T-helper 1 cell treated with Interleukin-12 subunit alpha and Interleukin-12 subunit beta and Interleukin-4 antibody, amounts not matched to agents 30 μg/mL and 1 μg/mL, for 36 hours (primary cell): ENCODE measurements around the gene ADAMTS6.

Experiments
- H3K27ac Mint-ChIP-seq: one replicate; pipeline ENCODE4 v1.8.0; 2021; ENCODE audit warnings: mild to moderate bottlenecking, mixed read lengths
- H3K27me3 Mint-ChIP-seq: one replicate; pipeline ENCODE4 v1.8.0; 2021; ENCODE audit warnings: low read depth, mixed read lengths
- H3K36me3 Mint-ChIP-seq: one replicate; pipeline ENCODE4 v1.8.0; 2021; ENCODE audit warnings: low read depth, mixed read lengths
- H3K4me1 Mint-ChIP-seq: one replicate; pipeline ENCODE4 v1.8.0; 2021; ENCODE audit warnings: low read depth, mixed read lengths
- H3K4me3 Mint-ChIP-seq: one replicate; pipeline ENCODE4 v1.8.0; 2021; ENCODE audit warnings: mild to moderate bottlenecking, moderate library complexity, mixed read lengths
- H3K9me3 Mint-ChIP-seq: one replicate; pipeline ENCODE4 v1.8.0; 2021; ENCODE audit warnings: mixed read lengths

Gene ADAMTS6

GRCh38 chr5:65128226-65128625 lies 353.5 kb downstream of the ADAMTS6 start:
- H3K27me3 Mint-ChIP-seq, result no peaks in the 10 kb centered on the region
- H3K4me1 Mint-ChIP-seq, result no peaks in the 10 kb centered on the region
- no peak overlapping the region for H3K4me3 Mint-ChIP-seq
- no peaks in the 10 kb centered on the region for H3K36me3 Mint-ChIP-seq
- no peak overlapping the region for H3K27ac Mint-ChIP-seq
- H3K9me3 Mint-ChIP-seq, result no peaks in the 10 kb centered on the region

- H3K27me3 Mint-ChIP-seq, result no peaks in the 10 kb centered on the region
- no peaks in the 10 kb centered on the region for H3K36me3 Mint-ChIP-seq
- H3K4me1 Mint-ChIP-seq, result no peaks in the 10 kb centered on the region
- H3K9me3 Mint-ChIP-seq, result no peaks in the 10 kb centered on the region
- H3K4me3 Mint-ChIP-seq, result no peak overlapping the region
- no peak overlapping the region for H3K27ac Mint-ChIP-seq
Observed at GRCh38 chr5:65127161-65127901, 354.4 kb downstream of the ADAMTS6 start.

- Mint-ChIP-seq H3K36me3 (no peaks in the 10 kb centered on the region), H3K27ac (no peak overlapping the region), H3K4me1 (no peaks in the 10 kb centered on the region), H3K9me3 (no peaks in the 10 kb centered on the region), H3K4me3 (no peak overlapping the region), H3K27me3 (no peaks in the 10 kb centered on the region)
Observed at GRCh38 chr5:65126542-65127069, 355.1 kb downstream of the ADAMTS6 start.

- H3K27me3 Mint-ChIP-seq, result no peaks in the 10 kb centered on the region
- no peak overlapping the region for H3K4me3 Mint-ChIP-seq
- H3K27ac Mint-ChIP-seq, result no peak overlapping the region
- H3K36me3 Mint-ChIP-seq, result no peaks in the 10 kb centered on the region
- H3K4me1 Mint-ChIP-seq, result no peaks in the 10 kb centered on the region
- H3K9me3 Mint-ChIP-seq, result no peaks in the 10 kb centered on the region
Observed at GRCh38 chr5:65125591-65126541, 355.9 kb downstream of the ADAMTS6 start.

GRCh38 chr5:65121880-65122436 lies 359.8 kb downstream of the ADAMTS6 start:
- Mint-ChIP-seq H3K27ac (no peak overlapping the region), H3K4me1 (no peaks in the 10 kb centered on the region), H3K9me3 (peaks cover 14% of the 10 kb centered on the region), H3K27me3 (no peaks in the 10 kb centered on the region), H3K4me3 (no peak overlapping the region), H3K36me3 (no peaks in the 10 kb centered on the region)

GRCh38 chr5:65120371-65120967 lies 361.3 kb downstream of the ADAMTS6 start:
- H3K4me3 Mint-ChIP-seq, result no peak overlapping the region
- H3K36me3 Mint-ChIP-seq, result no peaks in the 10 kb centered on the region
- no peaks in the 10 kb centered on the region for H3K4me1 Mint-ChIP-seq
- peaks cover 16% of the 10 kb centered on the region for H3K9me3 Mint-ChIP-seq
- H3K27ac Mint-ChIP-seq, result no peak overlapping the region
- no peaks in the 10 kb centered on the region for H3K27me3 Mint-ChIP-seq

GRCh38 chr5:65117525-65117924 lies 364.2 kb downstream of the ADAMTS6 start:
- H3K27ac Mint-ChIP-seq, result no peak overlapping the region
- no peak overlapping the region for H3K4me3 Mint-ChIP-seq
- H3K9me3 Mint-ChIP-seq, result peaks cover 16% of the 10 kb centered on the region
- H3K36me3 Mint-ChIP-seq, result no peaks in the 10 kb centered on the region
- no peaks in the 10 kb centered on the region for H3K27me3 Mint-ChIP-seq
- no peaks in the 10 kb centered on the region for H3K4me1 Mint-ChIP-seq

- H3K9me3 Mint-ChIP-seq, result peaks cover 11% of the 10 kb centered on the region
- no peak overlapping the region for H3K27ac Mint-ChIP-seq
- H3K4me1 Mint-ChIP-seq, result no peaks in the 10 kb centered on the region
- H3K27me3 Mint-ChIP-seq, result peaks cover 22% of the 10 kb centered on the region
- H3K36me3 Mint-ChIP-seq, result no peaks in the 10 kb centered on the region
- H3K4me3 Mint-ChIP-seq, result no peak overlapping the region
Observed at GRCh38 chr5:65113771-65114170, 367.9 kb downstream of the ADAMTS6 start.

GRCh38 chr5:65111961-65112658 lies 369.6 kb downstream of the ADAMTS6 start:
- no peaks in the 10 kb centered on the region for H3K4me1 Mint-ChIP-seq
- peaks cover 3% of the 10 kb centered on the region for H3K9me3 Mint-ChIP-seq
- peaks cover 28% of the 10 kb centered on the region for H3K27me3 Mint-ChIP-seq
- no peak overlapping the region for H3K27ac Mint-ChIP-seq
- H3K4me3 Mint-ChIP-seq, result no peak overlapping the region
- no peaks in the 10 kb centered on the region for H3K36me3 Mint-ChIP-seq

GRCh38 chr5:65108786-65109743 lies 372.7 kb downstream of the ADAMTS6 start:
- no peaks in the 10 kb centered on the region for H3K9me3 Mint-ChIP-seq
- H3K27ac Mint-ChIP-seq, result no peak overlapping the region
- peaks cover 16% of the 10 kb centered on the region for H3K4me1 Mint-ChIP-seq
- peaks cover 40% of the 10 kb centered on the region for H3K27me3 Mint-ChIP-seq
- no peaks in the 10 kb centered on the region for H3K36me3 Mint-ChIP-seq
- no peak overlapping the region for H3K4me3 Mint-ChIP-seq

- H3K36me3 Mint-ChIP-seq, result no peaks in the 10 kb centered on the region
- no peak overlapping the region for H3K27ac Mint-ChIP-seq
- H3K4me3 Mint-ChIP-seq, result peak overlapping the region; percentile 45
- H3K27me3 Mint-ChIP-seq, result peaks cover 42% of the 10 kb centered on the region
- no peaks in the 10 kb centered on the region for H3K9me3 Mint-ChIP-seq
- H3K4me1 Mint-ChIP-seq, result peaks cover 35% of the 10 kb centered on the region
Observed at GRCh38 chr5:65105301-65105700, 376.4 kb downstream of the ADAMTS6 start.

GRCh38 chr5:65104831-65105230 lies 376.9 kb downstream of the ADAMTS6 start:
- H3K27me3 Mint-ChIP-seq, result peaks cover 45% of the 10 kb centered on the region
- H3K9me3 Mint-ChIP-seq, result no peaks in the 10 kb centered on the region
- no peak overlapping the region for H3K27ac Mint-ChIP-seq
- no peaks in the 10 kb centered on the region for H3K36me3 Mint-ChIP-seq
- H3K4me1 Mint-ChIP-seq, result peaks cover 35% of the 10 kb centered on the region
- peak overlapping the region; percentile 45 for H3K4me3 Mint-ChIP-seq
